CD4-positive, alpha-beta T cell treated with Interferon alpha-2 for 1 hour (primary cell): ENCODE measurements around the gene PTGR2.
"Not testable (repeated sequence)": the region's sequence is repeated elsewhere in the genome, so short reads cannot be mapped to it uniquely, and the experiment has no call there.

Experiments
- DNase-seq, 2 donors: peaks; one replicate each; pipeline ENCODE4 v3.0.0-alpha.2; 2020 to 2022

PTGR2 gene

GRCh38 chr14:73887694-73888459 lies 36.2 kb downstream of the PTGR2 start:
- peak in 1 of 2 donors; percentile 30 for DNase-seq

GRCh38 chr14:73888460-73888725 lies 36.8 kb downstream of the PTGR2 start:
- DNase-seq: no peak

GRCh38 chr14:73888971-73889370 lies 37.3 kb downstream of the PTGR2 start:
- DNase-seq: no peak

GRCh38 chr14:73889376-73889775 lies 37.7 kb downstream of the PTGR2 start:
- DNase-seq: no peak

- DNase-seq: not testable (repeated sequence)
These were observed 42.6 kb downstream of the PTGR2 start for GRCh38 chr14:73894180-73894687.

GRCh38 chr14:73895939-73896338 lies 44.3 kb downstream of the PTGR2 start:
- DNase-seq: no peak

- no peak for DNase-seq
These were observed 44.9 kb downstream of the PTGR2 start for GRCh38 chr14:73896521-73896920.

GRCh38 chr14:73903028-73903427 lies 51.4 kb downstream of the PTGR2 start:
- DNase-seq: no peak

- DNase-seq: no peak
These were observed 58.0 kb downstream of the PTGR2 start for GRCh38 chr14:73909681-73910080.

- no peak for DNase-seq
These were observed 61.6 kb downstream of the PTGR2 start for GRCh38 chr14:73913256-73913655.

GRCh38 chr14:73916324-73916723 lies 64.7 kb downstream of the PTGR2 start:
- DNase-seq: no peak

GRCh38 chr14:73919457-73919856 lies 67.8 kb downstream of the PTGR2 start:
- not testable (repeated sequence) for DNase-seq

- no peak for DNase-seq
These were observed 72.7 kb downstream of the PTGR2 start for GRCh38 chr14:73924337-73924736.
